IgD-negative memory B cell (primary cell): ENCODE measurements around the gene TPTE2. TPM values are rescaled to one million over a fixed set of nuclear protein-coding genes. Genes with fewer than 3 reads are reported as not detected.
"Not testable (repeated sequence)": the region's sequence is repeated elsewhere in the genome, so short reads cannot be mapped to it uniquely, and the experiment has no call there.

Experiments used
- H3K27ac Mint-ChIP-seq, 3 donors: one replicate each; pipeline ENCODE4 v1.8.0; 2020 to 2022; ENCODE audit warnings: mild to moderate bottlenecking in 3 of 3, mixed read lengths in 3 of 3, moderate library complexity in 1 of 3
- H3K27me3 Mint-ChIP-seq: one replicate; pipeline ENCODE4 v1.8.0; 2021; ENCODE audit warnings: mixed read lengths
- H3K36me3 Mint-ChIP-seq: one replicate; pipeline ENCODE4 v1.8.0; 2020; ENCODE audit warnings: mild to moderate bottlenecking, mixed read lengths
- H3K4me1 Mint-ChIP-seq, 3 donors: one replicate each; pipeline ENCODE4 v1.8.0; 2020 to 2022; ENCODE audit warnings: mixed read lengths in 3 of 3, mild to moderate bottlenecking in 1 of 3
- H3K4me3 Mint-ChIP-seq, 4 donors: one replicate each; pipeline ENCODE4 v1.8.0; 2020 to 2022; ENCODE audit warnings: mild to moderate bottlenecking in 4 of 4, mixed read lengths in 4 of 4, moderate library complexity in 3 of 4
- H3K9me3 Mint-ChIP-seq, 3 donors: one replicate each; pipeline ENCODE4 v1.8.0; 2020 to 2021; ENCODE audit warnings: mixed read lengths in 3 of 3, mild to moderate bottlenecking in 1 of 3
- polyA plus RNA-seq: library from polyadenylated mRNA; unstranded; fragments of 300-500 nt; fragmentation: Illumina TruSeq; gene quantifications from one replicate; pipeline ENCODE4 v1.2.3, GENCODE V29; 2021

The TPTE2 gene
- polyA plus RNA-seq, 1 donor from 2014 or later, result not detected

GRCh38 chr13:19460126-19460525 lies 101.2 kb downstream of the TPTE2 start:
- peaks cover 5 to 20% (median 15%) of the 10 kb centered on the region in 3 donors for H3K9me3 Mint-ChIP-seq
- not testable (repeated sequence) for H3K27ac Mint-ChIP-seq, H3K4me1 Mint-ChIP-seq, H3K4me3 Mint-ChIP-seq, H3K36me3 Mint-ChIP-seq, H3K27me3 Mint-ChIP-seq

GRCh38 chr13:19439056-19439686 lies 122.2 kb downstream of the TPTE2 start:
- not testable (repeated sequence) for H3K9me3 Mint-ChIP-seq, H3K27me3 Mint-ChIP-seq, H3K4me1 Mint-ChIP-seq, H3K36me3 Mint-ChIP-seq, H3K4me3 Mint-ChIP-seq, H3K27ac Mint-ChIP-seq

- H3K27ac Mint-ChIP-seq, H3K27me3 Mint-ChIP-seq, H3K9me3 Mint-ChIP-seq, H3K4me1 Mint-ChIP-seq, H3K4me3 Mint-ChIP-seq, H3K36me3 Mint-ChIP-seq: not testable (repeated sequence)
These were observed 123.6 kb downstream of the TPTE2 start for GRCh38 chr13:19437780-19438179.

GRCh38 chr13:19422236-19422635 lies 139.1 kb downstream of the TPTE2 start:
- H3K4me3 Mint-ChIP-seq, H3K36me3 Mint-ChIP-seq, H3K9me3 Mint-ChIP-seq, H3K27me3 Mint-ChIP-seq, H3K27ac Mint-ChIP-seq: not testable (repeated sequence)
- peaks cover 0 to 12% (median 5%) of the 10 kb centered on the region in 3 donors for H3K4me1 Mint-ChIP-seq

- not testable (repeated sequence) for H3K4me1 Mint-ChIP-seq, H3K27me3 Mint-ChIP-seq, H3K36me3 Mint-ChIP-seq, H3K27ac Mint-ChIP-seq, H3K4me3 Mint-ChIP-seq
- peaks cover 8 to 12% (median 11%) of the 10 kb centered on the region in 3 donors for H3K9me3 Mint-ChIP-seq
These were observed 148.8 kb downstream of the TPTE2 start for GRCh38 chr13:19412494-19412893.

- not testable (repeated sequence) for H3K27me3 Mint-ChIP-seq, H3K9me3 Mint-ChIP-seq, H3K4me3 Mint-ChIP-seq, H3K4me1 Mint-ChIP-seq, H3K36me3 Mint-ChIP-seq
- peak overlapping the region in 1 of 3 donors; percentile 39 for H3K27ac Mint-ChIP-seq
These were observed 178.4 kb downstream of the TPTE2 start for GRCh38 chr13:19382746-19383511.

GRCh38 chr13:19382111-19382510 lies 179.2 kb downstream of the TPTE2 start:
- Mint-ChIP-seq H3K9me3 (peaks cover 0 to 2% (median 0%) of the 10 kb centered on the region in 3 donors), H3K27ac (no peak overlapping the region), H3K36me3 (no peaks in the 10 kb centered on the region), H3K4me1 (no peaks in the 10 kb centered on the region), H3K27me3 (no peaks in the 10 kb centered on the region), H3K4me3 (no peak overlapping the region)

Other genes starting within 250 kb of the TPTE2 start
- 19.8 TPM for gene MPHOSPH8, start 72.1 kb upstream of the TPTE2 start, polyA plus RNA-seq
- 50.3 TPM for gene PSPC1, start 221.4 kb upstream of the TPTE2 start, polyA plus RNA-seq